ENCODE measurements around the gene CREBL2. TPM values are rescaled to one million over a fixed set of nuclear protein-coding genes. Genes with fewer than 3 reads are reported as not detected.

The CREBL2 gene
- total and polyA plus RNA-seq, 3 donors from 2014 or later = 42.8 to 49.6 (median 43.6) TPM

DNA sequence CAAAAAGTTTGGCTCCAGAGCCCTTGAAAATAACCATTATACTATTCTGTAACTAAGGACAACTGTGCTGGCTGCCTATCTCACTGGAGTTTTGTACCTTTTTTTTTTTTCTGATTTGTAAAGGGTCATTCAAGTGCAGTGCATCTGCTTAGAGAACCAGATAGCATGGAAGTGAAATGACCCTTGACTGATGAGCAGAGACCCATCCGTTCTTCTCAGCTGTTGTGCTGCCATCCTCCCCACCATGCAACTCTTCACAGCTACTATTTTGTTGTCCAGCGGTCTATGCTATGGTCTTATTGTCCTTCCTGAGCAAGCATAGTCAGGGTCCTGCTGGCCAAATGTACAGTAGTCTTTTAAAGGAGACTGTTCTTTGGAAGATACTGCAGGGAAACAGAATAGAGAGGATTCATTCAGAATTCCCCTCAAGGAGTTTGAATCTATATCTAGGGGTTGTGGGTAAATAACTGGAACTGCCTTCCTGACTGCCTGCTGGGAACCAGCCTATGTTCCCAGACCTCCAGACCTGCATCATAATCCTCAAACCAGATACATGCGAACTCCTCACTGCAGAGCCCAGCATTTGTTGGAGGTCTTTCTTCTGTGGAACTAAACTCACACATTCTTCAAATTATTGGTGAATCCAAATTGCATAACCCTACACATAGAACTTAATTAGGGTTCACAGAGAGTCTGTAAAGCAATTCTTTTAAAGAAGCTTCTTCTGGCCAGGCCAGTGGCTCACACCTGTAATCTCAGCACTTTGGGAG lies 43.2 kb downstream of the CREBL2 start:
- H3K9me3 ChIP-seq = no peaks in the 10 kb centered on the region
- no peak overlapping the region for H3K27ac ChIP-seq
- WGBS, 2 donors = 73 to 85% methylated on average over 3 of the region's 3 CpGs
- DNase-seq = no peak
- H3K4me1 ChIP-seq = no peaks in the 10 kb centered on the region
- no peaks in the 10 kb centered on the region for H3K36me3 ChIP-seq (ENCODE audit: low read depth, missing control alignments)
- intact Hi-C loops (cut with DNase I; ENCODE audit: low total_unique reads) = no loop called here
- TF ChIP-seq, protein P1, sequence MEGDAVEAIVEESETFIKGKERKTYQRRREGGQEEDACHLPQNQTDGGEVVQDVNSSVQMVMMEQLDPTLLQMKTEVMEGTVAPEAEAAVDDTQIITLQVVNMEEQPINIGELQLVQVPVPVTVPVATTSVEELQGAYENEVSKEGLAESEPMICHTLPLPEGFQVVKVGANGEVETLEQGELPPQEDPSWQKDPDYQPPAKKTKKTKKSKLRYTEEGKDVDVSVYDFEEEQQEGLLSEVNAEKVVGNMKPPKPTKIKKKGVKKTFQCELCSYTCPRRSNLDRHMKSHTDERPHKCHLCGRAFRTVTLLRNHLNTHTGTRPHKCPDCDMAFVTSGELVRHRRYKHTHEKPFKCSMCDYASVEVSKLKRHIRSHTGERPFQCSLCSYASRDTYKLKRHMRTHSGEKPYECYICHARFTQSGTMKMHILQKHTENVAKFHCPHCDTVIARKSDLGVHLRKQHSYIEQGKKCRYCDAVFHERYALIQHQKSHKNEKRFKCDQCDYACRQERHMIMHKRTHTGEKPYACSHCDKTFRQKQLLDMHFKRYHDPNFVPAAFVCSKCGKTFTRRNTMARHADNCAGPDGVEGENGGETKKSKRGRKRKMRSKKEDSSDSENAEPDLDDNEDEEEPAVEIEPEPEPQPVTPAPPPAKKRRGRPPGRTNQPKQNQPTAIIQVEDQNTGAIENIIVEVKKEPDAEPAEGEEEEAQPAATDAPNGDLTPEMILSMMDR (IDR thresholded peaks at IDR 0.05) = no peak
- TF ChIP-seq POLR2A (IDR thresholded peaks at IDR 0.05) = no peak
- no peaks in the 10 kb centered on the region for H3K27me3 ChIP-seq
- no peak overlapping the region for H3K4me3 ChIP-seq

DNA sequence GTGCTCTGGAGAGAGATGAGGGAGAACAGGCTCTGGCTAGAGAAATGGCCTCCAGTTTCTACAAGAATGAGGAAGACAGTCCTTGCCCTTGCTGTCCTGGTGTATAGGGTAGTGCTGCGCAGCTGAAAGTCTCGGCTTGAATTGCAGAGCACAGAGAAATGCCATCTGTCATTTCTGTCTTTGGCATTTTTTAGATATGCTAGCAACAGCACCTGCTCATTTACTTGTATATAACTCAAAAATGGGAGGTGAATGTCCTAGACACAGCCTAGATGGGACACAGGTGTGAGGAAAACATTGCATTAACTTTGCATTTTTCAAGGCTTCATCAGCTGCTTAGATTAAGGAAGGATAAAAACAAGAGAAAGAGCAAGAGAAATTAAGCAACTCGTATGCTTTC lies 48.5 kb downstream of the CREBL2 start:
- 43 to 68% methylated on average over 2 to 3 of the region's 3 CpGs for WGBS, 2 donors
- no peak for DNase-seq
- H3K36me3 ChIP-seq (ENCODE audit: low read depth, missing control alignments) = no peaks in the 10 kb centered on the region
- no peak overlapping the region for H3K4me3 ChIP-seq
- no peaks in the 10 kb centered on the region for H3K27me3 ChIP-seq
- no peaks in the 10 kb centered on the region for H3K4me1 ChIP-seq
- H3K9me3 ChIP-seq = no peaks in the 10 kb centered on the region
- no peak for TF ChIP-seq POLR2A (IDR thresholded peaks at IDR 0.05)
- TF ChIP-seq, protein P1 (IDR thresholded peaks at IDR 0.05) = no peak
- no peak overlapping the region for H3K27ac ChIP-seq
- intact Hi-C loops (cut with DNase I; ENCODE audit: low total_unique reads) = no loop called here

DNA sequence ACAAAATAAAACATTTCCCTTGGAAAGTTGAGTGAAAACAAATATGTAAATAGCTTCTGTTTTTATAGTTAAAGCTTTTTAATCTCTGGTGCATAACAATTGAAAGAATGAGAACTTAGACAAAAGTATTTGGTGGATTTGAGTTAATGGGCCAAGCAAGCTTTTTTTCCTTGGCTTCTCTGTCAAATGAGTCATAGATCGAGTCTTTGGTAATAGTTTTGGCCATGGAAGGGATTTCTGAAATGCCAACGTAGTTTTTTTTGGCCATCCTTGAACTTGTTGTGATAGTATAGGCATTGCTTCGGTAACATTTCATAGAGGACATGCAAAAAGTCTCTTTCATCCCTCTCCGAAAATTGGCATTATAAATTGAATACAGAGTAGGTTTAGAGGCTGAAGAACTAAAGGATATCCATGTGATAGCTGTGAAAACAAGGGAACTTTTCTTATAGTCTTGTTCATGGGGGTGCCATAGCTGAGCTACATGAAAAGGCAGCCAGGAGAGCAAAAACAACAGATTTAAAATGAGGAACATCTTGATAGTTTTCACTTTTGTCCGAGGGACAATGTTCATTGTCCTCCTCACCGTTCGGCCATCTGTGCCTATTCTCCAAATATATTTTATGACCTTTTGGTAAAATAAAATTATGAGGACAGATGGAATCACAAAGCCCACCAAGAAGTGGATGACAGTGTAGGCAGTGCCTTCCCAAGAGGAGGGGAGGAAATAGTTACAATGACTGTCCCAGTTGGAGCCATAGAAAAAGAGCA lies 49.6 kb downstream of the CREBL2 start:
- H3K27me3 ChIP-seq = no peaks in the 10 kb centered on the region
- no peak overlapping the region for H3K4me3 ChIP-seq
- no peak overlapping the region for H3K27ac ChIP-seq
- H3K36me3 ChIP-seq (ENCODE audit: low read depth, missing control alignments) = no peaks in the 10 kb centered on the region
- intact Hi-C loops (cut with DNase I; ENCODE audit: low total_unique reads) = no loop called here
- WGBS, 2 donors = 77 to 83% methylated on average over 7 of the region's 7 CpGs
- DNase-seq = no peak
- TF ChIP-seq, protein P1 (IDR thresholded peaks at IDR 0.05) = no peak
- TF ChIP-seq POLR2A (IDR thresholded peaks at IDR 0.05) = no peak
- H3K4me1 ChIP-seq = no peaks in the 10 kb centered on the region
- H3K9me3 ChIP-seq = no peaks in the 10 kb centered on the region

DNA sequence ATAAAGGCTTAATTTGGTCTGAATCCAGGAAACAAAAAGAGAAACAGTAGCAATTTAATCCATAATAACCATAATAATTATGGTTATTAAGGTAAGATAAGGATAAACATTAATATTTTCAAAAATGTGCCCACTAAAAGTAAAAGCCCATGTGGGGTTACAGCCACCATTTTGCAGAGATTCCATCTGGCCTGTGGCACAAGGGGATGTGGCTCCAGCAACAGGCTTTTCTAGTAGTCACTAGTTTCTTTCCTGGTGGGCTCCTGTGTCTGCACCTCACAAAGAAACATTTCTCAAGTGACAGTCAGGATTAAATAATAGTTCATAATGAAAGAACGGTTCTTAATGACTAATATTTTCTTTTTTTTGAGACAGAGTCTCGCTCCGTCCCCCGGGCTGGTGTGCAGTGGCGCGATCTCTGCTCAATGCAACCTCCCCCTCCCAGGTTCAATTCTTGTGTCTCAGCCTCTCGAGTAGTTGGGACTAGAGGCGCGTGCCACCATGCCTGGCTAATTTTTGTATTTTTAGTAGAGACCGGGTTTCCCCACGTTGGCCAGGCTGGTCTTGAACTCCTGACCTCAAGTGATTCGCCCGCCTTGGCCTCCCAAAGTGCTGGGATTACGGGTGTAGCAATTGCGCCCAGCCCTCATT lies 52.1 kb downstream of the CREBL2 start:
- no peak overlapping the region for H3K27ac ChIP-seq
- no peaks in the 10 kb centered on the region for H3K9me3 ChIP-seq
- no peak for DNase-seq
- H3K4me1 ChIP-seq = no peaks in the 10 kb centered on the region
- H3K36me3 ChIP-seq (ENCODE audit: low read depth, missing control alignments) = no peaks in the 10 kb centered on the region
- intact Hi-C loops (cut with DNase I; ENCODE audit: low total_unique reads) = no loop called here
- WGBS, 2 donors = 86 to 91% methylated on average over 15 of the region's 15 CpGs
- no peaks in the 10 kb centered on the region for H3K27me3 ChIP-seq
- no peak overlapping the region for H3K4me3 ChIP-seq
- no peak for TF ChIP-seq POLR2A (IDR thresholded peaks at IDR 0.05)
- TF ChIP-seq, protein P1 (IDR thresholded peaks at IDR 0.05) = no peak

Data from testis (tissue), 3 donors.